GM12873 (cell line): ENCODE data around the gene MAP7D3.
A peak's percentile ranks its signal among the peaks of the same experiment; 100 is the strongest.

Experiments used
- TF ChIP-seq, protein P1 (sequence below): IDR thresholded peaks from 2 replicates; pipeline ENCODE4 v1.5.1; 2012; ENCODE audit warnings: low read depth, mild to moderate bottlenecking, moderate library complexity, low read length, control low read depth; ENCODE audit not compliant: insufficient read depth; ENCODE audit errors: missing control alignments

MAP7D3 gene

DNA sequence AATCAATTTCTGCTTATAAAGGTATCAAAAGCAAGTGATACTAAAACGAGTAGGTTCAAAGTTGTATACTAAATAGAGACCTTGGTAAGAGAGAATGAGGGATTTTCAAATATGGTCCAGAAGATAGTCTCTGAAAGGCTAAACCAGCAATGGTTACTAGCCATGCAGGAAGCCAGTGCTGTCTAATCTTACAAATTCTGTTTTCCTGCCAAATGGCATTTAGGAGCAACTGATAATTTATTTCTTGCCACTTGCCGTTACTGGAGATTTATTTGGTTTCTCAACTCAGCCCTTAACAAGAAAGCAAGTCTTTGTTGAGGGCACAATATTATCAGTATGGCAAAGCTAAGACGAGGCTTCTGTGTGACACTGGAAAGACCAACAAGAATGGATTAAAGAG, 47.2 kb downstream of the MAP7D3 start:
- TF ChIP-seq, protein P1, sequence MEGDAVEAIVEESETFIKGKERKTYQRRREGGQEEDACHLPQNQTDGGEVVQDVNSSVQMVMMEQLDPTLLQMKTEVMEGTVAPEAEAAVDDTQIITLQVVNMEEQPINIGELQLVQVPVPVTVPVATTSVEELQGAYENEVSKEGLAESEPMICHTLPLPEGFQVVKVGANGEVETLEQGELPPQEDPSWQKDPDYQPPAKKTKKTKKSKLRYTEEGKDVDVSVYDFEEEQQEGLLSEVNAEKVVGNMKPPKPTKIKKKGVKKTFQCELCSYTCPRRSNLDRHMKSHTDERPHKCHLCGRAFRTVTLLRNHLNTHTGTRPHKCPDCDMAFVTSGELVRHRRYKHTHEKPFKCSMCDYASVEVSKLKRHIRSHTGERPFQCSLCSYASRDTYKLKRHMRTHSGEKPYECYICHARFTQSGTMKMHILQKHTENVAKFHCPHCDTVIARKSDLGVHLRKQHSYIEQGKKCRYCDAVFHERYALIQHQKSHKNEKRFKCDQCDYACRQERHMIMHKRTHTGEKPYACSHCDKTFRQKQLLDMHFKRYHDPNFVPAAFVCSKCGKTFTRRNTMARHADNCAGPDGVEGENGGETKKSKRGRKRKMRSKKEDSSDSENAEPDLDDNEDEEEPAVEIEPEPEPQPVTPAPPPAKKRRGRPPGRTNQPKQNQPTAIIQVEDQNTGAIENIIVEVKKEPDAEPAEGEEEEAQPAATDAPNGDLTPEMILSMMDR = no peak

DNA sequence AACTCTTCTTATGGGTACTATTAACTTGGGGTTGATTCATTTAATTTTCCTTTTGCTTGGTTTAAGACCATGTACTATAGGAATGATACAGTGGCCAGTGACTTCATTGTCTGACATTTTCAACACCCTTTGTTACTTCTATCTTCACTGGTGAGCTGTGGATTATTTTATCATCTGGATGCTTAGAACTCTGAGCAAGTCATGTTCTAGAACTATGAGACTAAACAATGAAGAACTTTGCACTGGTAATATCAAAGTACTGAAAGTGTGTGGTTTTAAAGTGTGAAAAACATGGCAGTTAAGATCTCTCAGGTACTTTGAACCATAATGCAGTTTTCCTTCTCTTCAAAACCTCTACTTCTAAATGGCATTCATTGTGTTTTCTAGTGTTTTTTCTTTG, 47.8 kb downstream of the MAP7D3 start:
- TF ChIP-seq, protein P1 = no peak

DNA sequence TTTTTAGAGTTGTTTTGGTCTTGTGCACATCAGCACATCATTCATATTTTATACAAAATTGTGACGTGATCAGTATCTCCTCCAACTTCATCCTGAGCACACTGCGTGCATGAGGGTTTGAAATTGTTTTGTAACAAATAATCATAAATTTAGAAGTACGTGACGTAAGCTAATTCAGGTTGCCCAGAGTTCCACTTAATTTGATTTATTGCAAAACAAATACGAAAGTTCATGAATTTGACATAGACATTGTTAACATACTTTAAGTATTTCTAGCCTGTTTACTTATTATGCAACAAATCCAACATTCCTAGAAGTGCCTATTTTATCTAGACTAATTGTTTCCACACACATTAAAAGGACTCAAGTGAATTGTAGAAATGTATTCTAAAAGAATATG, 48.3 kb downstream of the MAP7D3 start:
- TF ChIP-seq, protein P1 = no peak

DNA sequence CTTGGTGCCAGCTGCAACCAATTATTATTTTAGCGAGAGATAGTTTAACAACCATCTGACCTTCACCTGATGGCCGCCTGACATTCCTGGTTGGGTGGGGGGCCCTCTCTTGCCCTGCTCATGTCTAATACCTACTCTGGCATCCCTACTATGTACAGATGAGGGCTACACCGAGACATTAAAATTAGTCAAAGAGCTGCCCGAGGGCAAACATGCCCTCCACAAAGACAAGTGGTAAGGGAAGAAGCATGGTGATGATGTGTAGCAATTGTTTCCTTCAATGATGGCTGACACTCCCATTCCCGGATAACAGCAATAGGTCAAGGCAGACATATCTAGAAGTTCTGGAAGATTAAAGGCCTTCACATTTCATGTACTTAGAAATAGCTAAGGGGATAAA, 49.6 kb downstream of the MAP7D3 start:
- TF ChIP-seq, protein P1 = no peak

DNA sequence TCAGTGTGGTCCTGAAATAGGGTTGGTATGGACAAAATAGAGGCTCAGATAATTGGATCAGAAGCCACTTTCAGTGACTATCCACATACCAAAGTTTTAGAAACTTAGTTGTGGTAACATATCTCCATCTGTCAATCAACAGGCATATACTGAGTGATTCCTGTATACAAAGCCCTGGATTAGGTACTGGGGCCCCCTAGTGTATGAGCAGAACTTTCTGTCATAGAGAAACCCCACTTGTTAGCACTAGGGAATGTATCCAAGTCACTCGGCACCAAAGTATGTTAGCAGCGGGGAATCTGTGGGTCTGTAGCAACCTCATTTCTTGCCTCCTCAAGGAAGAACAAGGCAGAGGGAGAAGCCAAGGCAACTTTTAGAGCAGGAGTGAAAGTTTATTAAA, 50.7 kb downstream of the MAP7D3 start:
- TF ChIP-seq, protein P1 = peak; percentile 36

DNA sequence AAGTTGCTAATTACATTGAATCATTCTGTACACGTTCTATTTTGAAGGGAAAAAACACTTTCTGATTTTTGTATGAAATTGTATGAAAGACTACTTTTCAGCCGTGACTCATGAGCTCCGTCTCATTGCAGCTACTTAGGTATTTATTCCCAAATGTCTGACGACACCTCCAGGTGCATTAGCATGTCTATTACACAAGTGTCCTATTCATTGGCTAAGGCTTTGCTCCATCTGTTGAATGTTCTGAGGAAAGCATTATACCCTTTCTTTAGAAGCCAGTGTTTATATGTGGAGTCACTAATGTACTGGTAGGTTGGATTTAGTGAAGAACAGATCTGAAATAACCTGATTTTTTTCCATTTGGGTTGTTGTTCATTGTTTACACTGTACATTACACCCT, 51.8 kb downstream of the MAP7D3 start:
- TF ChIP-seq, protein P1 = no peak

DNA sequence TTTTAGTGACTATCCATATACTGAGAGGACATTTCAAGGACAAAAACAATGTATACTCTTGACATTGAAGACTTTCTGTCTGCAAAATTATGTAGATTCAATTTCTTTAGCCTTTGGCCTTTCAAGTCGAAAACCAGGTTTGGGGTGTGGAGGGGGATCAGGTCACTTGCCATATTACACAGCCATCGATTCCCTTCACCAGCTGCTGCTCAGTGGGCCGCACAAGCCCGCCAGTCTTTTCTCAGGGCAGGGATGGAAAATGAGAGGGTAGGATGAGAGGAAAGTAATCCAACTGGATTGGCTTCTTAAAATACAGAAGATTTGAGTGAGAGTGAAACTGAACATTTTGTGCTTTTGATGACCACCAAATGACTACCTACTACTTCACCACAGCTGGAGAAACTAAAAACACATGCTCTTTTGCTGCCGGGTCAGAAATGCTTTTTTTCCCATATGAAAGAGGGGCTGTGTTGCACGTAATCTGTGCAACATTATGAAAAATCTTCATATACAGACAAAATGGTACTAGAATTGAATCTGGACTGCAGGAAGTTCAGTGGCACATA, 52.4 kb downstream of the MAP7D3 start:
- TF ChIP-seq, protein P1 = no peak
